ENCODE data around the gene GPATCH2. TPM values are rescaled to one million over a fixed set of nuclear protein-coding genes. Genes with fewer than 3 reads are reported as not detected.

The GPATCH2 gene
- total and polyA plus RNA-seq, 10 of the 15 experiments (the other 5 are each of a cell fraction or from before 2014, with no cell fraction given) = 3.2 to 12.2 (median 5.4) TPM

GRCh38 chr1:217495249-217495648 lies 135.6 kb downstream of the GPATCH2 start (continued):
- TF ChIP-seq ZZZ3 (IDR thresholded peaks at IDR 0.05; ENCODE audit: control insufficient read depth, insufficient read length, low read depth) = no peak
- no peak for TF ChIP-seq JUND (IDR thresholded peaks at IDR 0.05; ENCODE audit: low read depth, low read length)
- no peak; the same call in 1 of the 2 replicates for TF ChIP-seq RELB (IDR thresholded peaks at IDR 0.05; ENCODE audit: low read depth)
- TF ChIP-seq NFIC (IDR thresholded peaks at IDR 0.05; ENCODE audit: low read depth, low read length) = peak; percentile 81
- TF ChIP-seq JUNB (IDR thresholded peaks at IDR 0.05) = peak; percentile 86
- TF ChIP-seq ZNF207 (IDR thresholded peaks at IDR 0.05; ENCODE audit: borderline replicate concordance) = no peak
- no peak for TF ChIP-seq NFXL1 (IDR thresholded peaks at IDR 0.05; ENCODE audit: borderline replicate concordance)
- no peak for TF ChIP-seq ATF7 (IDR thresholded peaks at IDR 0.05; ENCODE audit: low read depth)
- TF ChIP-seq ETV6 (conservative IDR thresholded peaks at IDR 0.05 in 1 of 2, IDR thresholded peaks at IDR 0.05 in 1 of 2; ENCODE audit: borderline replicate concordance in 1 of 2, low read depth in 1 of 2) = no peak
- TF ChIP-seq ELK1 (IDR thresholded peaks at IDR 0.05; ENCODE audit: low read depth, low read length) = no peak
- TF ChIP-seq IRF3 (IDR thresholded peaks at IDR 0.05) = no peak
- no peak for TF ChIP-seq RCOR1 (conservative IDR thresholded peaks at IDR 0.05; ENCODE audit: low read depth, low read length)
- no peak for TF ChIP-seq YBX1 (IDR thresholded peaks at IDR 0.05)
- 0 out of 2 replicates have a peak, but pooled peaks have one; percentile 36 for TF ChIP-seq ATF2 (IDR thresholded peaks at IDR 0.05; ENCODE audit: low read length)
- TF ChIP-seq CBX3 (IDR thresholded peaks at IDR 0.05; ENCODE audit: borderline replicate concordance, low read depth) = no peak
- TF ChIP-seq TBL1XR1 (IDR thresholded peaks at IDR 0.05; ENCODE audit: low read depth, low read length) = no peak
- no peak for TF ChIP-seq RFX5 (IDR thresholded peaks at IDR 0.05; ENCODE audit: low read depth, low read length)
- TF ChIP-seq KAT2A (conservative IDR thresholded peaks at IDR 0.05; ENCODE audit: control insufficient read depth, low read depth, low read length) = no peak
- TF ChIP-seq SREBF2 (IDR thresholded peaks at IDR 0.05; ENCODE audit: low read length) = no peak
- no peak for TF ChIP-seq ZNF24 (IDR thresholded peaks at IDR 0.05)
- no peak for TF ChIP-seq NR2F1 (conservative IDR thresholded peaks at IDR 0.05)
- no peak for TF ChIP-seq HSF1 (IDR thresholded peaks at IDR 0.05; ENCODE audit: low read depth, low read length)
- TF ChIP-seq STAT3 (IDR thresholded peaks at IDR 0.05; ENCODE audit: low read depth, low read length) = no peak
- TF ChIP-seq PKNOX1 (IDR thresholded peaks at IDR 0.05) = no peak

Data from GM12878 (cell line).